Activated CD8-positive, alpha-beta memory T cell treated with anti-CD3 and anti-CD28 coated beads, Interleukin-2, amount 50 U/mL, for 4 hours (primary cell): ENCODE measurements around the gene S100A2.
A peak's percentile ranks its signal among the peaks of the same experiment; 100 is the strongest.
"Not testable (repeated sequence)": the region's sequence is repeated elsewhere in the genome, so short reads cannot be mapped to it uniquely, and the experiment has no call there.

Experiments
- DNase-seq: peaks from one replicate; pipeline ENCODE4 v3.0.0-alpha.2; 2020

The S100A2 gene

GRCh38 chr1:153562021-153562420, 3.6 kb downstream of the S100A2 start:
- DNase-seq, result not testable (repeated sequence)

- no peak for DNase-seq
Measured at GRCh38 chr1:153561466-153561985, 4.1 kb downstream of the S100A2 start.

- no peak for DNase-seq
Measured at GRCh38 chr1:153560771-153561465, 4.7 kb downstream of the S100A2 start.

- DNase-seq, result no peak
Measured at GRCh38 chr1:153560241-153560640, 5.4 kb downstream of the S100A2 start.

GRCh38 chr1:153557877-153558276, 7.8 kb downstream of the S100A2 start:
- DNase-seq, result no peak

- no peak for DNase-seq
Measured at GRCh38 chr1:153556348-153556747, 9.3 kb downstream of the S100A2 start.

GRCh38 chr1:153553830-153554541, 11.7 kb downstream of the S100A2 start:
- DNase-seq, result no peak

GRCh38 chr1:153553096-153553495, 12.5 kb downstream of the S100A2 start:
- no peak for DNase-seq

GRCh38 chr1:153552335-153552734, 13.3 kb downstream of the S100A2 start:
- DNase-seq, result no peak

GRCh38 chr1:153550827-153551500, 14.7 kb downstream of the S100A2 start:
- DNase-seq, result no peak

- no peak for DNase-seq
Measured at GRCh38 chr1:153550398-153550758, 15.3 kb downstream of the S100A2 start.

GRCh38 chr1:153549741-153550397, 15.8 kb downstream of the S100A2 start:
- DNase-seq, result no peak

GRCh38 chr1:153548722-153549688, 16.6 kb downstream of the S100A2 start, which contains the start of gene S100A3:
Gene S100A3 (minus strand): TSS chr1:153549258. CDS start chr1:153548485, 773 bp downstream.
- no peak for DNase-seq

GRCh38 chr1:153547560-153548551, 17.8 kb downstream of the S100A2 start:
- no peak for DNase-seq

GRCh38 chr1:153546796-153547559, 18.7 kb downstream of the S100A2 start:
- no peak for DNase-seq

- DNase-seq, result no peak
Measured at GRCh38 chr1:153546371-153546770, 19.3 kb downstream of the S100A2 start.

GRCh38 chr1:153545067-153546055, 20.3 kb downstream of the S100A2 start, which contains the start of gene S100A4:
Gene S100A4 (minus strand): TSS chr1:153545806. CDS start chr1:153544794, 1,012 bp downstream.
- DNase-seq, result peak; percentile 85

- no peak for DNase-seq
Measured at GRCh38 chr1:153544453-153545066, 21.1 kb downstream of the S100A2 start.
